KMS-11 (cell line): ENCODE data around the gene ZBTB45.
"Not testable (repeated sequence)": the region's sequence is repeated elsewhere in the genome, so short reads cannot be mapped to it uniquely, and the experiment has no call there.

Experiments
- H2AFZ ChIP-seq: fragments of 200-600 bp; sonication (generic); 2 replicates; pipeline ENCODE4 v1.6.1; 2016; ENCODE audit warnings: antibody characterized with exemption, mixed run types, low read depth
- H3K27ac ChIP-seq: fragments of 200-600 bp; sonication (generic); 2 replicates; pipeline ENCODE4 v1.6.1; 2016; ENCODE audit warnings: mild to moderate bottlenecking, mixed run types
- H3K27me3 ChIP-seq: fragments of 200-600 bp; sonication (generic); 2 replicates; pipeline ENCODE4 v1.6.1; 2017; ENCODE audit warnings: mild to moderate bottlenecking, low read depth, mixed run types, moderate library complexity; ENCODE audit not compliant: insufficient read depth
- H3K36me3 ChIP-seq: fragments of 200-600 bp; sonication (generic); 2 replicates; pipeline ENCODE4 v1.6.1; 2017; ENCODE audit warnings: mild to moderate bottlenecking, mixed run types; ENCODE audit not compliant: insufficient read depth
- H3K4me1 ChIP-seq: fragments of 200-600 bp; sonication (generic); 2 replicates; pipeline ENCODE4 v1.6.1; 2016; ENCODE audit warnings: mild to moderate bottlenecking, low read depth, mixed run types; ENCODE audit not compliant: poor library complexity, severe bottlenecking
- H3K4me2 ChIP-seq: fragments of 200-600 bp; sonication (generic); 2 replicates; pipeline ENCODE4 v1.7.0; 2016; ENCODE audit warnings: mild to moderate bottlenecking, mixed run types
- H3K4me3 ChIP-seq: fragments of 200-600 bp; sonication (generic); IDR thresholded peaks from 2 replicates; pipeline ENCODE4 v1.6.1; 2017; ENCODE audit warnings: low read depth, low read length, mixed read lengths; ENCODE audit not compliant: insufficient read depth
- H3K79me2 ChIP-seq: fragments of 200-600 bp; sonication (generic); 2 replicates; pipeline ENCODE4 v1.6.1; 2016; ENCODE audit warnings: low read depth, mixed run types; ENCODE audit not compliant: insufficient read depth
- H3K9ac ChIP-seq: fragments of 200-600 bp; sonication (generic); 2 replicates; pipeline ENCODE4 v1.6.1; 2016; ENCODE audit warnings: mild to moderate bottlenecking, mixed run types
- H4K20me1 ChIP-seq: fragments of 200-600 bp; sonication (generic); 2 replicates; pipeline ENCODE4 v1.6.1; 2016; ENCODE audit warnings: mild to moderate bottlenecking, mixed run types; ENCODE audit not compliant: insufficient read depth
- CTCF ChIP-seq: fragments of 200-600 bp; sonication (generic); conservative IDR thresholded peaks from 2 replicates; pipeline ENCODE4 v1.6.1; 2017; ENCODE audit warnings: low read depth, mild to moderate bottlenecking, antibody characterized with exemption, low read length, moderate library complexity, mixed read lengths

Gene ZBTB45

GRCh38 chr19:58543826-58544590 is 24.4 kb upstream of the ZBTB45 start, which contains the start of gene TRIM28:
Gene TRIM28 (plus strand): TSS chr19:58544064. CDS start chr19:58544758, 694 bp downstream.
- Histone ChIP-seq H4K20me1 (peaks cover 27% of the 10 kb centered on the region), H3K4me1 (peaks cover 11% of the 10 kb centered on the region), H3K4me2 (peak within 1 kb of the TSS; percentile 95), H3K9ac (peak within 1 kb of the TSS; percentile 77; the same call in 1 of the 2 replicates), H3K36me3 (peaks cover 7% of the 10 kb centered on the region; the same call in 1 of the 2 replicates), H3K27ac (peak within 1 kb of the TSS; percentile 69), H3K27me3 (no peaks in the 10 kb centered on the region; the same call in 1 of the 2 replicates), H3K79me2 (peaks cover 42% of the 10 kb centered on the region), H3K4me3 (peak within 1 kb of the TSS; percentile 21), H2AFZ (peak within 1 kb of the TSS; percentile 54)
- no peak for TF ChIP-seq CTCF

GRCh38 chr19:58542641-58543372 is 23.2 kb upstream of the ZBTB45 start:
- H3K27ac ChIP-seq, H3K27me3 ChIP-seq, H3K4me2 ChIP-seq, H3K36me3 ChIP-seq, H2AFZ ChIP-seq, H3K9ac ChIP-seq, H3K4me3 ChIP-seq: not testable (repeated sequence)
- H3K79me2 ChIP-seq = peaks cover 32% of the 10 kb centered on the region
- peaks cover 21% of the 10 kb centered on the region for H4K20me1 ChIP-seq
- peaks cover 11% of the 10 kb centered on the region for H3K4me1 ChIP-seq

- not testable (repeated sequence) for H3K4me1 ChIP-seq, H3K27ac ChIP-seq, H3K4me2 ChIP-seq, H3K79me2 ChIP-seq, H2AFZ ChIP-seq, H3K9ac ChIP-seq, H4K20me1 ChIP-seq, H3K27me3 ChIP-seq, H3K36me3 ChIP-seq, H3K4me3 ChIP-seq
These were observed 19.6 kb upstream of the ZBTB45 start for GRCh38 chr19:58539169-58539559.

- no peak overlapping the region for H2AFZ ChIP-seq
- H4K20me1 ChIP-seq = no peaks in the 10 kb centered on the region
- H3K4me1 ChIP-seq = no peaks in the 10 kb centered on the region
- H3K4me3 ChIP-seq = no peak overlapping the region
- H3K4me2 ChIP-seq = no peak overlapping the region
- H3K9ac ChIP-seq = no peak overlapping the region
- no peaks in the 10 kb centered on the region for H3K36me3 ChIP-seq
- peaks cover 11% of the 10 kb centered on the region for H3K27me3 ChIP-seq
- no peak overlapping the region for H3K27ac ChIP-seq
- no peaks in the 10 kb centered on the region for H3K79me2 ChIP-seq
- TF ChIP-seq CTCF = no peak
These were observed 18.9 kb upstream of the ZBTB45 start for GRCh38 chr19:58538257-58539168.
